ENCODE results near the gene LTB4R2. TPM values are rescaled to one million over a fixed set of nuclear protein-coding genes. Genes with fewer than 3 reads are reported as not detected.
A peak's percentile ranks its signal among the peaks of the same experiment; 100 is the strongest.
"Not testable (repeated sequence)": the region's sequence is repeated elsewhere in the genome, so short reads cannot be mapped to it uniquely, and the experiment has no call there.

The LTB4R2 gene
- total and polyA plus RNA-seq, 5 donors, result 0.66 to 2.1 (median 1.3) TPM

DNA sequence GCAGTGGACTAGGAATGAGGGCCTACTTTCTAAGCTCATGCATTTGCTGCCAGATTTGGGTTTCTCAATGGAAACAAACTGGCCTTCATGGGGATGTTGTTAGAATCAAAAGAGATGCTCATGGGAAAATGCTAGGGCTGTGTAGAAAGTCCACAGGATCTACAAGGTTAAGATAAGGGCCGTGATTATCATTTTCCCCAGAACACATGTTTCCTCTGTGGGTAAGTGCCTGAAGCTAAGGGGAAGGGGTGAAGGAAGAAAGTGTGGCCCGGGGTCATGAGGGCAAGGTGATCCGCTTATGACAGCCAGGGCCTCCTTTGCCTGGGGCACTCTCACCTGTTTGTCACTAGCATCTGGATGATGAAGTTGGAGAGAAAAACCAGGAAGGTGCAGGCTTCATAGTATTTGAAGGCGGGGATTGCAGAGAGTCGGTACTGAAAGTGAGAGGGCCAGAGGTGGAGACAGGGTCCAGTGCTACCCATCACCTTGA, 15.1 kb downstream of the LTB4R2 start:
- H3K9me3 ChIP-seq (ENCODE audit: control insufficient read depth, low read length), result no peaks in the 10 kb centered on the region
- no peak for DNase-seq
- no peaks in the 10 kb centered on the region for H3K4me1 ChIP-seq (ENCODE audit: control insufficient read depth, insufficient read depth, low read length)
- no peaks in the 10 kb centered on the region for H3K27me3 ChIP-seq (ENCODE audit: control insufficient read depth, insufficient read depth)
- no peak overlapping the region for H3K4me3 ChIP-seq (ENCODE audit: low read length)
- no peak overlapping the region for H3K27ac ChIP-seq (ENCODE audit: low read length)
- intact Hi-C loops (cut with DNase I), result no loop called here
- ATAC-seq, result no peak
- WGBS, result 83% methylated on average over 5 of the region's 5 CpGs

DNA sequence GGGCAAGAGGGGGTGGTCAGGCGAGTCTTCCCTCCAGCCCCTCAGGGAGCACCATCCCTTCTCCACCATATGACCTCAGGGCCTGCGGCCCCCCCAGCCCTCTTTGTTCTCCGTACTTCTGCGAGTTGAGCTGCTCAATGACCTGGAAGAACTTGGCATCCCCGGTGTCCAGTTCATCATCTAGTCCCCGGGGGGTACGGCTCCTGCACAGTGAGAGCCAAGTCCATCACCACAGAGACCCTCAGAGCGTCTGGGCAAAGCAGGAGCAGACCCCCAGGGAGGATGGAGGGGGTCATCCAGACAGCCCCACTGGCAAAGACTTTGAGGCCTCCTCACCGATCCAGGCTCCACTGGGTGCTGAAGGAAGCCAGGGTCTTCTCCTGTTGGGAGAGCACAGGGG, 16.0 kb downstream of the LTB4R2 start:
- Histone ChIP-seq H3K4me1 (ENCODE audit: control insufficient read depth, insufficient read depth, low read length) (no peaks in the 10 kb centered on the region), H3K9me3 (ENCODE audit: control insufficient read depth, low read length) (no peaks in the 10 kb centered on the region), H3K27me3 (ENCODE audit: control insufficient read depth, insufficient read depth) (no peaks in the 10 kb centered on the region), H3K4me3 (ENCODE audit: low read length) (no peak overlapping the region), H3K27ac (ENCODE audit: low read length) (no peak overlapping the region)
- DNase-seq (no peak), ATAC-seq (no peak)
- 79% methylated on average over 9 of the region's 9 CpGs for WGBS
- intact Hi-C loops (cut with DNase I), result no loop called here

DNA sequence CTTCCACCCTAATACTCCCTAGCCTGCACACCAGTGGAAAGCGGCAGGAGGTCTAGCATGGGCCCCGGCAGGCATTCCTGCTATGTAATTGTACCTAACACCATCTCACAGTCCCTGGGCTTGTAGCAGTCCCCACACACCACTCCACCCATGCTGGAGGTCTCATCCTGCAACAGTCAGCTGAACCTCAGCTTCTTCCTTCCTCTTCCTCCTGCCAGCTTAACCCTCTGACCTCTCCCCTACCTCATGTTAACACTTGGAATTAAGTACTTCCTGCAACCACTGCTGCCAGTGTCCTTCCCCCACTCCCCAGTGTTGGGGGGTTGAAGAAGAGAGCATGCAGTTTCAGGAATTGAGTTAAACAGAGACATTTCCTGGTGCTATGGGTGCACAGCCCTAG, 17.4 kb downstream of the LTB4R2 start:
- Histone ChIP-seq H3K4me1 (ENCODE audit: control insufficient read depth, insufficient read depth, low read length) (no peaks in the 10 kb centered on the region), H3K9me3 (ENCODE audit: control insufficient read depth, low read length) (no peaks in the 10 kb centered on the region), H3K27ac (ENCODE audit: low read length) (no peak overlapping the region), H3K27me3 (ENCODE audit: control insufficient read depth, insufficient read depth) (no peaks in the 10 kb centered on the region), H3K4me3 (ENCODE audit: low read length) (no peak overlapping the region)
- WGBS, result 88% methylated on average over 2 of the region's 2 CpGs
- intact Hi-C loops (cut with DNase I), result no loop called here
- DNase-seq, result no peak
- ATAC-seq, result no peak

DNA sequence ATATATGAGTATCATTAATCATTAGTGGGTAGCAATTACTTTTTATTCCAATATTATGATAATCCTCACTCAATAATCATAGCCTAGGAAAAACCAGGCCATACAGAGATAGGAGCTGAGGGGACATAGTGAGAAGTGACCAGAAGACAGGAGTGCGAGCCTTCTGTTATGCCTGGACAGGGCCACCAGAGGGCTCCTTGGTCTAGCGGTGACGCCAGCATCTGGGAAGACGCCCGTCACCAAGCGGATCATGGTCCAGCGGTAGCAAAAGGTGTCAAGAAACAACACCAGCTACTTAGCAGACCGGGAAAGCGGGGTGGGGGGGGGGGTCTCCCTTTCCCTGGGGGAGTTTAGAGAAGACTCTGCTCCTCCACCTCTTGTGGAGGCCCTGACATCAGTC, 18.0 kb downstream of the LTB4R2 start:
- H3K27me3 ChIP-seq (ENCODE audit: control insufficient read depth, insufficient read depth); H3K4me1 ChIP-seq (ENCODE audit: control insufficient read depth, insufficient read depth, low read length); H3K4me3 ChIP-seq (ENCODE audit: low read length); H3K9me3 ChIP-seq (ENCODE audit: control insufficient read depth, low read length); H3K27ac ChIP-seq (ENCODE audit: low read length); intact Hi-C loops (cut with DNase I); ATAC-seq: not testable (repeated sequence)
- DNase-seq, result peak; percentile 69 to 87 (median 84)
- 7% methylated on average over 9 of the region's 9 CpGs for WGBS

DNA sequence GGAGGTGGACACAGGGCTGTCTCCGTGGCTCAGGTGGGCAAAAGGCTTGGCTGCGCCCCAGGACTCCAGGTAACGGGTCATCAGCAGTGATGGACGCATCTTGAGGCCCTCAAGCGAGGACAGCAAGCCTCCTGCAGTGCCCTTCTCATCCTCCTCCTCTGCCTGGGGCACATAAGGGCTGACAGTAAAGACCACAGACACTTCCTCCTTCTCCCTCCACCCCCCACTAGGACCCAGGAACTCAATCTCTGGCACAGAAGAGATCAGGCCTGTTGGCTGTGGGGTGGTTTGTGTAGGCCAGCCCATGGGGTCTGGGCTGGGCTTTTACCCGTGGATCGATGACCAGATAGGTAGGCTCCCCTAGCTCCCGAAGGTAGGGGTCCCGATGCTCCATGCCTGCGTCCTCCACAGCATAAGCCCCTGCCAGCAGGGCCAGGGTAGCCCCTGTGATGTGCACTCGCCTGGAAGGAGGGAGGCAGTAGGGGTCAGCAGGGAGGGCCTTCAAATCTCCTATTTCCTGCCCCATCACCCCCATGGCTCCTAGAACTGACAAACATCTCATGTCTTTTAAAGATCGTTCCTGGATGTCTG, 19.2 kb downstream of the LTB4R2 start:
- Histone ChIP-seq H3K4me1 (ENCODE audit: control insufficient read depth, insufficient read depth, low read length) (no peaks in the 10 kb centered on the region), H3K27me3 (ENCODE audit: control insufficient read depth, insufficient read depth) (no peaks in the 10 kb centered on the region), H3K27ac (ENCODE audit: low read length) (no peak overlapping the region), H3K9me3 (ENCODE audit: control insufficient read depth, low read length) (no peaks in the 10 kb centered on the region), H3K4me3 (ENCODE audit: low read length) (no peak overlapping the region)
- WGBS, result 83% methylated on average over 12 of the region's 12 CpGs
- DNase-seq (peak in 1 of 3 donors; percentile 49), ATAC-seq (no peak)
- intact Hi-C loops (cut with DNase I), result no loop called here

DNA sequence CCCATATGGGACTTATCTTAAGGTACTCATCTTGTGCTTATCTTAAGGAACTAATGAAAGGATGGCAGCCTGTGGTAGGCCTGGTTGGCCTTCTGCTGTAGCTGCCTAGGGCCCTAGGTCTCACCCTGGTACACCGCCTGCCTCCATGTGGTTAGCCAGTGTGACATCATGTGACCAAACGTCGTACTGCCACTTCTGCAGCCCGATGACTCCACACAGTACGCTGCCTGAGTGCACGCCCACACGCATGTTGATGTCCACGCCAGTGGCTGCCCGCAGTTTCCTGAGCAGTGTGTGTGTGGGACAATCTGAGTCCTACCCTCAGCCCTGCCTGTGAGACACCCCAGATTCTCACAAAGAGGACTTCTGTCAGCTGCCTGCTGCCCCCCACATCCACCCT, 19.8 kb downstream of the LTB4R2 start:
- intact Hi-C loops (cut with DNase I), result loop anchor here in 1 of 4 donors (5.0 kb wide), 1 partner anchor 108 kb away; no protein-coding TSS in a partner anchor
- H3K27ac ChIP-seq (ENCODE audit: low read length), result no peak overlapping the region

DNA sequence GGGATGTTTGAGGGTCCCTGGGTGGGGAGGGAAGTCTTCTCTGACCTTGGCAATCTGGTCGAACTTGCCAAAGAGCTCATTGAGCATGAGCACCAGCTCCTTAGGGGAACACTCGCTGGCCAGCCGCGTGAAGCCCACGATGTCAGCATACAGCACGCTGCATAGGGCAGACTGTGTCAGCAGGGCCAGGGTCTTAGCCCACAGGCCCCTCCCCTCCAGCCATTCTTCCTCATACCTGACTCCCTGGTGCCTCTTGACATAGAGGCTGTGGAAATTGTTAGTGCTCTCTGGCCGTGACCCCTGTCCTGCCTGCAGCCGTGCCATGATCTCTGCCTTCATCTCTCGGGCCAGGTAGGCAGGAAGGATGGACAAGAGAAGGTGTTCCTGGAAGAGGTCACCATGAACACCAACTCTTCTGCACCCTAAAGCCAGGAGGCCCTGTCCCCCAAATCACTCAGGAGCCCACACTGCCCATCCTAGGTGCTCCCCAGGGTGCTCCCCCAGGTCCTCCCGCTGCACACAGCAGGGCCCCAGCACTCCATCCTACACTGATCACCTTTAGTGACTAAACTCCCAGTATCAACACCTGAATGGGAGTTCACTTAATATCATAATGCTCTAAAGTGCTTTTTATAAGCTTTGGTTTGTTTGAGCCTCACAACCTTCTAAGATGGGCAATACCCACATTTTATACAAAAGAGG, 21.2 kb downstream of the LTB4R2 start:
- ATAC-seq (no peak), DNase-seq (peak in 1 of 3 donors; percentile 48)
- Histone ChIP-seq H3K9me3 (ENCODE audit: control insufficient read depth, low read length) (no peaks in the 10 kb centered on the region), H3K4me3 (ENCODE audit: low read length) (no peak overlapping the region), H3K4me1 (ENCODE audit: control insufficient read depth, insufficient read depth, low read length) (no peaks in the 10 kb centered on the region), H3K27me3 (ENCODE audit: control insufficient read depth, insufficient read depth) (no peaks in the 10 kb centered on the region), H3K27ac (ENCODE audit: low read length) (no peak overlapping the region)
- WGBS, result 91% methylated on average over 10 of the region's 10 CpGs
- intact Hi-C loops (cut with DNase I), result loop anchor here in 1 of 4 donors (5.0 kb wide), 1 partner anchor 106 kb away; no protein-coding TSS in a partner anchor

More for the DNA sequence above, 19.8 kb downstream of the LTB4R2 start:
- peak; percentile 44 to 85 (median 70) for DNase-seq
- ATAC-seq, result no peak
- 71% methylated on average over 9 of the region's 9 CpGs for WGBS
- Histone ChIP-seq H3K4me1 (ENCODE audit: control insufficient read depth, insufficient read depth, low read length) (no peaks in the 10 kb centered on the region), H3K4me3 (ENCODE audit: low read length) (no peak overlapping the region), H3K9me3 (ENCODE audit: control insufficient read depth, low read length) (no peaks in the 10 kb centered on the region), H3K27me3 (ENCODE audit: control insufficient read depth, insufficient read depth) (no peaks in the 10 kb centered on the region)

DNA sequence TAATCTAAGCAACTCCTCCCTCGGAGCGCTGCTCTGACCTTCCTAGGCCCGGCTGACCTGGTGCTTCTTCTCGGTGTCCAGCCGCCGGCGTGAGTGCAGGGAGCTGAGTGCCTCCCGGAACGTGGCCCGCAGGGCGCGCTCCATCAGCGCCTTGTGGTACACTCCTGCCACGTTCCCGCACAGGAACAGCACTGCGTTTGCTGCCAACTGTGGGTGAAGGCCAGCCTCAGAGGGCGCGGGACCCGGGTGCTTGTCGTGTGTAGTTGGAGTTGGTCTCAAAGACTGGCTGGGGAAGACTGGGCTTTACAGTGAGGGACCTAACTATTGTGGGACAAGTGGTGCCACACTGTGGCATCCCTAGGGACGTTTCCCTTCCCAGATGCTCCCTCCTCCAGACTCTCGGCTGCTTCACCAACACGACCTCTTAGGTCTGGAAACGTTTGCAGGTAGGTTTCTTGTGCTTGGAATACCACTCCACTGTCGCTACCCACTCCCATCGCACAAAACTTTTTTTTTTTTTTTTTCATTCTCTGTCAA, 21.9 kb downstream of the LTB4R2 start:
- H3K27me3 ChIP-seq (ENCODE audit: control insufficient read depth, insufficient read depth), result no peaks in the 10 kb centered on the region
- intact Hi-C loops (cut with DNase I), result loop anchor here (2.0 to 5.0 kb wide), 4 partner anchors 97 to 106 kb away; partner anchors contain the start of genes CBLN3 (in 1 of the 4) and KHNYN (in 1 of the 4)
- no peak overlapping the region for H3K4me3 ChIP-seq (ENCODE audit: low read length)
- H3K4me1 ChIP-seq (ENCODE audit: control insufficient read depth, insufficient read depth, low read length), result no peaks in the 10 kb centered on the region
- 64% methylated on average over 26 of the region's 26 CpGs for WGBS
- no peaks in the 10 kb centered on the region for H3K9me3 ChIP-seq (ENCODE audit: control insufficient read depth, low read length)
- ATAC-seq (no peak), DNase-seq (peak in 1 of 3 donors; percentile 69)
- H3K27ac ChIP-seq (ENCODE audit: low read length), result no peak overlapping the region

DNA sequence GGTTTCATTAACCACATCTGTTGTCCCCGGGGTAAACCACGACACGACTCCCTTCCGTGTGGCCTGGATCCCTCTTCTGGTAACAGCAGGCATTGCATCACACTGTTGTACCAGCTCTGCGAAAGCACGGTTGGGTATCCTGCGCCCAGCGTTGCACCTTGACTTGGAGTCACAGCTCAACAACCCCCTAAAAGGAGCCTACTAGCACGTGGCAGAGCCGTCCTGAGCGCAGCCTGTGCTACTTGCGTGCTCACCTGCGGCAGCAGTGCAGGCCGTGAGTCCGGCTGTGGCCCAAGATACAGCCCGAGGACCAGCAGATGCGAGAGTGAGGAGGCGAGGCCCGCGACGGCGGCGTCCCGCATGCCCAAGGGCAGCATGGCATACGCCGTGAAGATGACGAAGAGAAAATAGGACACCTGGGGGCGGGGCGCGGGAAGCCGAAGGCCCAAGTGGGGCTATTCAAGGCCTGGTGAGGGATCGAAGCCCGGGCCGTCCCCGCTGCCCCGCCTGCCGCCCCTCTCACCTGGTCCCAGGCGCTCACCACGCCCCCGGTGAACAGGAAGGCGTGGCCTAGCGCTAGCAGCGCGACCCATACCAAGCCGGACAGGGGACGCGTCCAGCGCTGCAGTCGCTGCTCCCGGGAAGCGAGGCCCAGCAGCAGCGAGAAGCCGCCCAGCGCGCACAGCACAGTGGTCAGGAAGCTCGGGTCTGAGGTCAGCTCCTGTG, 22.5 kb downstream of the LTB4R2 start:
- H3K27ac ChIP-seq (ENCODE audit: low read length), result no peak overlapping the region
- intact Hi-C loops (cut with DNase I), result loop anchor here (2.0 to 5.0 kb wide), 4 partner anchors 96 to 105 kb away; partner anchors contain the start of genes CBLN3 (in 1 of the 4) and KHNYN (in 1 of the 4)
- no peaks in the 10 kb centered on the region for H3K4me1 ChIP-seq (ENCODE audit: control insufficient read depth, insufficient read depth, low read length)
- H3K9me3 ChIP-seq (ENCODE audit: control insufficient read depth, low read length), result no peaks in the 10 kb centered on the region
- 23% methylated on average over 56 of the region's 56 CpGs for WGBS
- H3K27me3 ChIP-seq (ENCODE audit: control insufficient read depth, insufficient read depth), result no peaks in the 10 kb centered on the region
- H3K4me3 ChIP-seq (ENCODE audit: low read length), result peak overlapping the region; percentile 2
- peak; percentile 72 to 84 (median 79) for DNase-seq
- peak; percentile 32 to 48 for ATAC-seq

DNA sequence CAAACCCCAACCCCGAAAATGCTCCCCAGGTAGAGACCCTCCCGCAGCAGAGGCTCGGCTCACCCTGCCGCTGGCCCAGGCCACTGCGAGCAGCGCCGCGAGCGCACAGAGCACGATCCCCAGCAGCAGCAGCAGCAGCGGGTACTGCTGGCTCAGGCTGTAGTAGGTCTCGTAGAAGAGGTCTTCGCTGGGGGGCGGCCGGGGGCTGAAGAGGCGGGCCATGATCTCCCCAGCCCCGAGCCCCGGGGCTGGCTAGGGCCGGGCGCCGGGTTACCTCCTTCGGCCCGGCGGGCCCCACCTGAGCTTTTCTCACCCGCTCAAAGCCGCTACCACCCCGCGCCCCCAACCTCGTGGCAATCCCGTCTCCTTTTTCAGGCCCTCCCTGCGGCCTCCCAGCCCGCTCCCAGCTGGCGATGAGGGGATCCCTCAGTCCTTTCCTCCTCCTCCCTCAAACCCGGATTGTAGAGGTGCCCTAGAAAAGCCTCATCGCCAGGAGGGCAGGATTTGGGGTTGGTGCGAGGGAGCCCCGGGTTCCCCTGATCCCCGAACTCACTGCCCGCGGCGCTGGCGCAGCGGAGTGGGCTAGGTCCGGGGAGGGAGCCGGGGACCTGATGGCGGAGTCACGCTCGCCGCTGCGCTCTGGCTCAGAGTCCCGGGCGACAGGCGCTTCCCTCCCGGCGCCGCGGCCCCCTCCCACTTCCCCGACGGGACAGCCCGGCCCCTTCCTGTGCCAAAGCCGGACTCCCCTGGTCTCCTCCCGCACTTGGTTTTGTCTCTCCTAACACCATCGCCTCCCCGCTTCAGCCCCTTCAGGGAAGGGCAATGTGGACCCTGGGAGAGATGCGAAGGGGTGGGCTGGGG, 24.7 kb downstream of the LTB4R2 start, which contains the start of gene ADCY4:
Gene ADCY4, minus strand, starts transcription at position 641 of the 861 bp plus-strand sequence. Its CDS starts 419 bp downstream, at position 222.
- 3% methylated on average over 65 of the region's 65 CpGs for WGBS
- peak within 1 kb of the TSS; percentile 60 for H3K4me3 ChIP-seq (ENCODE audit: low read length)
- H3K27me3 ChIP-seq (ENCODE audit: control insufficient read depth, insufficient read depth), result no peaks in the 10 kb centered on the region

More for the DNA sequence above, 24.7 kb downstream of the LTB4R2 start, which contains the start of gene ADCY4:
- H3K9me3 ChIP-seq (ENCODE audit: control insufficient read depth, low read length), result no peaks in the 10 kb centered on the region
- DNase-seq (peak; percentile 73 to 90 (median 88)), ATAC-seq (peak; percentile 40 to 62)
- intact Hi-C loops (cut with DNase I), result loop anchor here in 1 of 4 donors (5.0 kb wide), 1 partner anchor 103 kb away; no protein-coding TSS in a partner anchor
- H3K27ac ChIP-seq (ENCODE audit: low read length), result peak within 1 kb of the TSS; percentile 74
- H3K4me1 ChIP-seq (ENCODE audit: control insufficient read depth, insufficient read depth, low read length), result peaks cover 2% of the 10 kb centered on the region
